HAP-1 (cell line): ENCODE results near the gene HOXA10.

Experiments used
- DNase-seq, 2 experiments: peaks; one replicate each; pipeline ENCODE4 v3.0.0-alpha.2; 2016 to 2020; ENCODE audit warnings: low spot score in 2 of 2
- H3K27me3 ChIP-seq: fragments of 250-450 bp; sonication (Bioruptor Pico); 2 replicates; pipeline ENCODE4 v1.5.1; 2020; ENCODE audit warnings: low read depth, mild to moderate bottlenecking, moderate library complexity
- H3K36me3 ChIP-seq: fragments of 250-450 bp; sonication (Bioruptor Pico); replicated peaks from 2 replicates; pipeline ENCODE4 v1.5.1; 2020; ENCODE audit warnings: mild to moderate bottlenecking
- H3K4me1 ChIP-seq: fragments of 250-450 bp; sonication (Bioruptor Pico); 2 replicates; pipeline ENCODE4 v1.5.1; 2020; ENCODE audit warnings: mild to moderate bottlenecking
- H3K4me3 ChIP-seq: fragments of 250-450 bp; sonication (Bioruptor Pico); 2 replicates; pipeline ENCODE4 v1.5.1; 2020; ENCODE audit warnings: mild to moderate bottlenecking, moderate library complexity
- H3K9me3 ChIP-seq: fragments of 250-450 bp; sonication (Bioruptor Pico); 2 replicates; pipeline ENCODE4 v1.5.1; 2020; ENCODE audit warnings: mild to moderate bottlenecking, moderate library complexity
- in situ Hi-C: fragments of 300-500 bp; cut with MboI; formaldehyde crosslinking; loops from 3 replicates; pipeline ENCODE4 v1.14.3; 2020; ENCODE audit warnings: low sequenced_read_pairs, inconsistent platforms, mixed read lengths

Gene HOXA10

GRCh38 chr7:27125986-27126394 lies 48.1 kb downstream of the HOXA10 start:
- Histone ChIP-seq H3K9me3 (no peaks in the 10 kb centered on the region), H3K4me1 (peaks cover 17% of the 10 kb centered on the region), H3K36me3 (peaks cover 11% of the 10 kb centered on the region; the same call in 1 of the 2 replicates), H3K4me3 (no peak overlapping the region), H3K27me3 (no peaks in the 10 kb centered on the region)
- no peak for DNase-seq
- in situ Hi-C loops = no loop called here

- Histone ChIP-seq H3K27me3 (no peaks in the 10 kb centered on the region), H3K4me1 (peaks cover 17% of the 10 kb centered on the region), H3K36me3 (peaks cover 11% of the 10 kb centered on the region; the same call in 1 of the 2 replicates), H3K4me3 (no peak overlapping the region), H3K9me3 (no peaks in the 10 kb centered on the region)
- in situ Hi-C loops = no loop called here
- DNase-seq = no peak
These were observed 49.0 kb downstream of the HOXA10 start for GRCh38 chr7:27124902-27125689.

GRCh38 chr7:27124096-27124901 lies 49.8 kb downstream of the HOXA10 start:
- Histone ChIP-seq H3K27me3 (no peaks in the 10 kb centered on the region), H3K4me3 (no peak overlapping the region)

GRCh38 chr7:27123477-27124053 lies 50.6 kb downstream of the HOXA10 start:
- Histone ChIP-seq H3K4me3 (no peak overlapping the region), H3K36me3 (no peaks in the 10 kb centered on the region; the same call in 1 of the 2 replicates), H3K4me1 (peaks cover 17% of the 10 kb centered on the region), H3K9me3 (no peaks in the 10 kb centered on the region), H3K27me3 (no peaks in the 10 kb centered on the region)
- in situ Hi-C loops = no loop called here
- no peak for DNase-seq

More at GRCh38 chr7:27124096-27124901, 49.8 kb downstream of the HOXA10 start:
- no peak for DNase-seq
- in situ Hi-C loops = no loop called here
- H3K36me3 ChIP-seq = peaks cover 6% of the 10 kb centered on the region; the same call in 1 of the 2 replicates
- H3K4me1 ChIP-seq = peaks cover 17% of the 10 kb centered on the region
- H3K9me3 ChIP-seq = no peaks in the 10 kb centered on the region

- no peaks in the 10 kb centered on the region for H3K9me3 ChIP-seq
- H3K36me3 ChIP-seq = no peaks in the 10 kb centered on the region; the same call in 1 of the 2 replicates
- H3K4me1 ChIP-seq = peaks cover 15% of the 10 kb centered on the region
- DNase-seq = no peak
- in situ Hi-C loops = no loop called here
- H3K27me3 ChIP-seq = no peaks in the 10 kb centered on the region
- no peak overlapping the region for H3K4me3 ChIP-seq
These were observed 51.1 kb downstream of the HOXA10 start for GRCh38 chr7:27123007-27123476.

- no peaks in the 10 kb centered on the region for H3K27me3 ChIP-seq
- in situ Hi-C loops = no loop called here
- no peaks in the 10 kb centered on the region; the same call in 1 of the 2 replicates for H3K36me3 ChIP-seq
- H3K4me3 ChIP-seq = no peak overlapping the region
- peaks cover 9% of the 10 kb centered on the region for H3K4me1 ChIP-seq
- DNase-seq = no peak
- H3K9me3 ChIP-seq = no peaks in the 10 kb centered on the region
These were observed 51.8 kb downstream of the HOXA10 start for GRCh38 chr7:27122077-27122910.

GRCh38 chr7:27121684-27122076 lies 52.4 kb downstream of the HOXA10 start:
- H3K36me3 ChIP-seq = no peaks in the 10 kb centered on the region; the same call in 1 of the 2 replicates
- no peaks in the 10 kb centered on the region for H3K9me3 ChIP-seq
- in situ Hi-C loops = no loop called here
- DNase-seq = no peak
- peaks cover 3% of the 10 kb centered on the region for H3K4me1 ChIP-seq
- H3K27me3 ChIP-seq = no peaks in the 10 kb centered on the region
- H3K4me3 ChIP-seq = no peak overlapping the region
